Inflammatory macrophage (primary cell): ENCODE data around the gene B4GALT3.

ENCODE experiments used
- DNase-seq, 2 donors: peaks; one replicate each; pipeline ENCODE4 v3.0.0-alpha.2; 2020 to 2022

The B4GALT3 gene

DNA sequence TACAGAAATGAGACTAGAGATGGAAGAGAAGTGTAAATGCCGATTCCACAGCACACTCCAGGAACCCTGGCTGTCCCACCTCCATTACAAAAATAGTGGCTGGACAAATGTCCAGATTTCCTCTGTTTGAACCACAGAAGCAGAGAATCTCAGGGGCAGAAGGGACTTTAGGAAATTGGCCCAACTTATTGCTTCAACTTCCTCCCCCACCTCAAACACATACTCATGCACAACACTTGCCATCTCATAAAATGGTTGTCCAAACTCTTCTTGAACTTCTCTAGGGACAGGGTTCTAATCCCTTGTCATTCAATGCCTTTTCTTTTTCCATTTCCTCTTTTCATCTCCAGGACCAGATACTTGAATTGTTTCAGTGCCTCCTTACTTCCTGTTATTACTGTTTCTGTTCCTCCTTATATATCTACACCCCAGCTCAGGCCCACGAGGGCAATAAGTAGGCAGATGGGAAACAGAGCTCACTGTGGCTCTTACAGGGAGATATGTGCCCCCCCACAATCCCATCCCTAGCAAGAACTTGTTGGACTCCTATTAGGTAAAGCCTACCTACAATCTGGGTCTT is 8.5 kb upstream of the B4GALT3 start:
- peak; percentile 80 to 95 for DNase-seq

DNA sequence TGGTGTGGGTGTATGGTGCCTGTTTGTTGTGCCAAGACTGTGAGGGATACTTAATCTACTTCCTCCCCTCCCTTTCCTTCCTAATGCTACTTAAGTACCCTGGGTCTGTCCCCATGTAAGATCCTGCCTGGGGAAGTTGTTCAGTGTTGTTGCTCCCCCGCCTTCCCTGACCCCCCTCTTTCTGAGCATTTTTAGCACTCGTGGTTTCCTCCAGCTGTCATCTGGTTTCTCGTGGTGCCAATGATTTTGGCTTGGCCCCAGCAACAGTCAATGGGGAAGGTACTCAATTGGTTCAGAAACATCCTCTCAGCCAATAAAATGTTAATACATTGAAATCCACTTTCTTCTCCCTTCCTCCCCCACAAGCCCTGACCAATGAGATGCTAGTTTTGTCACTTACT is 8.0 kb upstream of the B4GALT3 start:
- DNase-seq = peak; percentile 98 to 99

DNA sequence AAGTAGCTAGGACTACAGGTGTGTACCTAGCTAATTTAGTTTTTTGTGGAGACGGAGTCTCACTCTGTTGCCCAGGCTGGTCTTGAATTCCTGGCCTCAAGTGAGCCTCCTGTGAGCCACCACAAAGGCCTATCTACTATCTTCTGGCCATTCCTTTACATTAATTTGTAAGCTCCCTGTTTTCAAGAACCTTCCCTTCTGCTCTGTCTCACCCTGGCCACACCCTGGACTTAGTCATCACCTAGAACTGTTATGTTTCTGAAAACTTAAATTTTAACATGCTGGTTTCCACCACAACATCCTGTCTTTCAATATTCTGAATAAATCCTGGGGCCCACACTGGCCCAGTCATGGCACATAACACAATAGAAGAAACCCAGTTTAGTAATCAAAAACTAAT is 4.9 kb upstream of the B4GALT3 start:
- DNase-seq = peak; percentile 37 to 66

DNA sequence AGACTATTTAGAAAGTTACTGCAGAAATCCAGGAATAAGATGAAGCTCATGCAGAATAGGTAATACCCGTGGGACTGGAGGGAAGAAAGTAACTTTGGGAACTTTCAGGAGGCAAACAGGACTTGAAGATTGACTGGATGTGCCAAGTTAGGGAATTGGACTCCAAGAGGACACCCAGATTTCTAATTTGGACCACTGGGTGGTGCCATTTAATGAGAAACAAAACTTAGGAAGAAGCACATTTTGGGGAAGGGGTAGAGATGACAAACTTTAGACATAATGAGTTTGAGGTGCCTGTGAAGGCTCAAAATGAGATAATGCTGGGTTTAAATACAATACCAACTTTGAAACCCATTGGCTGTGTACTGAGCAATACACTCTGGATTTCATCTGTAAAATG is 3.3 kb upstream of the B4GALT3 start:
- DNase-seq = peak; percentile 45 to 46

DNA sequence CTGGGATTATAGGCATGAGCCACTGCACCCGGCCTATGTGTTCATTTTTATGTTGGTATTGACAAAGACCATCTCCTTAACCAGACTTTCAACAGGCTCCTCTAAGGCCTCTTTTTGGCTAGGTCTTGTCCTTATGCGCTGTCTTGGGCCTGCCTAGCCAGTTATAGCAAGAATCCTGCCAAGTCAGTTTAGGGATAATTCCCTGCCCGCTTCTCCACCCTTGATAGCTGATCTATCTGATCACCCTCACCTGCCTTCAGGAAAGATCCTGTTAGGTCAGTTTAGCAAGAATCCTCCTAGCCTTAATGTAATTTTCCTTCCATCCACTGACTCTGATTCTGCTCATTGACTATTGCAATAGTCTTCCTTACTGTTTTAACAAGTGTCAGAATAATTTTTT is 2.4 kb upstream of the B4GALT3 start:
- no peak for DNase-seq

DNA sequence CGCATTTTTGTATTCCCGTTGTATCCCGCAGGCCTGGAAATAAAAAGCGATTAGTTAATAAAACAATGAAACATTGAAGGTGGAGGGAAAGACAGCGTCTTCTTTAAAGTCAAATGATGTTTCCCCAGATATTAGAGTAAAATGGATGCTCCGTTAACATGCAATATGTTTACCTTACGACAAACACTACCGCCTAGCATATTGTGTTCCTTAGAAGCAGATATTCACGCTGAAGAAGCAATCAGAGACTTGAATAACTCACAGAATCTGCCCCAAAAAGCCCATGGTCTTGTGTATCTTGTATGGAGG is 583 bp upstream of the B4GALT3 start:
- DNase-seq = no peak

DNA sequence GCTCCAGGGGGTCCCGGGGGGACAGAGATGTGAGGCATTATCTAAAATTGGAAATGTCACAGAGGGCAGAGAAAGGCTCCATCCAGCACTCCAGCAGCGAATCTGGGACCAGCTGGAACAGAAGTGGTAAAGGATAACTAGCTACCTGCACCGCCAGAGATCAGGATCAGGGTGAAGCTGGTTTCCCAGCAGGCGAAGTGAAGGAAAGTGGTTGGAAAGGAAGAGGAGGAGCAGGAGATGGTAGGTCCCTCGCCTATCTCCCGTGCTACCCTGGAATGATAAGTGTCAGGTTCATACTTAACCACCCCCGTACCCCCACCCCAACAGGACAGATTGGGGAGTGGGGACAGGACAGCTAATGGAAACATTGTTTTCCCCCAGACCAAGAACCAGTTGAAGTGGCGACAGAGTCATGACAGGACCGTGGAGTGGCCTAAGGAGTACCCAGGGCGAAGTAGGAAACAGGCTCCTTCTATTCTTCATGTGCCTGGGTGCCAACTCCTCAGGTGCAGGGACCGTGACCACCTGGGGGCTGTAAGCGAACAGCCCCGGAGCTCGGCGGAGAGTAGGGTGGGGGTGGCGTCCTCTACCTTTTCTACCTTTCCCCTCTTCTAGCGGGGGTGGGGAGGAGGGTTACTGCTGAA is 717 bp downstream of the B4GALT3 start:
- no peak for DNase-seq

DNA sequence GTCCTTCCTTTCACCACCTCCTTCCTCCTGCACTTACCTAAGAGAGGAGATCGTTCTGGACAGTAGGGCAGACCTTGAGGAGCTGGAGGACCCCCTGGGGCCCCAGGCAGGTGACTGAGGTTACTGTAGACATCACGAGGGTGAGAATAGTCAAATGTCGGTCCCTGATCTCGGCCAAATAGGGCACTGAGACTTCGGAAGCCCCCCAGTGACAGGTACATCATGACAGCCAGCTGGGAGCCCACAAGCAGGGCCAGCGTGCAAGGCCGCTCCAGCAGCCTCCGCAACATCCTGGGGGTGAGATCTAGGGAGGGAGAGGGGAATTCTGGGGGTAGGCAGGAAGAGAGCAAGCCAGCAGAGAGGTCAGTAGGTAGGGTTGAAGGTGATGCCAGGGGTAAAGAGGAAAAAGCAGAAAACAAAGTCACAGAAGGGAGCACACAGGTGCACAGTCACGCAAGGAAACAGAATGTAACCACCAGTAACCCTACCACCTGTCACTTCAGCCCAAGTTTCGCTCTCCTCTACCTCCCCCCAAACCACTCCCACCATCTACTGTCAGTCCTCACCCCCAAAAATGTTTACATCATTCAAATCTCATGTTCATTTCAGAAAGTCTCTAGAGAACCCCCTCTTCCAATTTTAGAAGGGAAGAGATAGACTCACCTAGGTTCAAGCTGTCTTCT is 1.4 kb downstream of the B4GALT3 start:
- no peak for DNase-seq

DNA sequence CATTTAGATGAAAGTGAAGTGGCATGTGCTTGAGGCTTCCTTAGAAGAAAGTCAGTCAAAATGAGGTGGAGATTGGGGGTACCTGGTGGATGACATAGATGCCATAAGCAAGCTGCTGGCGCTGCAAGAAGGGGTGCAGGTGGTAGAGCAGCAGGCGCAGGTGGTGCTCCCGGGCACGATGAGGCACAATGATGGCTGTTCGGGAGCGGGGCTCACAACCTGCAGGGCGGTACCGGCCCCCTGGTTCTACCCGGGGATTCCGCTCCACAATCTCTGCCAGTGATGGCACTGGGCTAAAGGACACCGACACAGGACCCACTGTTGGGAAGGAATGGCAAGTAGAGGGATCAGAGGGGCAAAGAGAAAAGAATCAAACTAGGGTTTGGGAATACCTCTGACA is 2.4 kb downstream of the B4GALT3 start:
- no peak for DNase-seq

DNA sequence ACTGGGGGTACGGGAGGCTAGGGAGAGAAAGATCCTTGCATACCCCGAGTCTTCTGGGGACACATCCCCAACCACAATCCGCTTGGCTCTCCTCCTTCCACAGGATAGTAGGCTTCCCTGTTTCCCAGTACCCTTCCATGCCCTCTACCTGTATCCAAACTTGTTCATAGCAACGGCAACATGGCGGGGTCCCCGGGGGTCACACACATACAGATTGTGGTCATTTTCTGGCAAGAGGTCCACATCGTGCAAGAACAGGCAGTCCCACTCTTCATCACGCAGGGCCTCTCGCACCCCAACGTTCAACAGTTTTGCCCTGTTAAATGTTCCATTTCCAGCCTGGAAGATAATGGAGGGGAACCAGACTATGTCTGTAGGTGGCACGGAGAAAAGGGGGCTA is 3.6 kb downstream of the B4GALT3 start:
- DNase-seq = no peak

DNA sequence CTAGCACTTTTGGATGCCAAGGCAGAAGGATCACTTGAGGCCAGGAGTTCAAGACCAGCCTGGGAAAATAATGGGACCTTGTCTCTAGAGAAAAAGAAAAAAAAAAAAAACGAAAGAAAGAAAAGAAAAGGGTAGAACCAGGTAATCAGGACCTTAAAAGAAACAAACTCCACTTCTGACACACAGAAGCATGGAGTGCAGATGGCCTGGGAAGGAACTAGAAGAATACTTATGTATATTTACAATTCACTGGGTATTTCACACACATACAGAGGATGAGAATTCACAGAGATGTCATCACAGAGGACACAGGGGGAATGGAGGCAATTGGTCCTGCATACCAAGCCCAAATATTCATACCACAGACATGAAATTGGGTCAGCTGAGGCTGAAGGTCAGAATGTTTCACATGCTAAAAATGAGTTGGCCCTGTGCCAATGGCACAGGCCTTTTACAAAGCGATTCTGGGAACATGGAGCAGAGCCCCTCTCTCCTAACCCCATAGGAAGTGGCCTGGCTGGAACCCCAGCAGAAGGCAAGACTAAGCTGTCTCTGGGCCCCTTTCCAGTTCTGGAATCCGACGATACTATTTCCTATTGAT is 4.4 kb downstream of the B4GALT3 start:
- no peak for DNase-seq

DNA sequence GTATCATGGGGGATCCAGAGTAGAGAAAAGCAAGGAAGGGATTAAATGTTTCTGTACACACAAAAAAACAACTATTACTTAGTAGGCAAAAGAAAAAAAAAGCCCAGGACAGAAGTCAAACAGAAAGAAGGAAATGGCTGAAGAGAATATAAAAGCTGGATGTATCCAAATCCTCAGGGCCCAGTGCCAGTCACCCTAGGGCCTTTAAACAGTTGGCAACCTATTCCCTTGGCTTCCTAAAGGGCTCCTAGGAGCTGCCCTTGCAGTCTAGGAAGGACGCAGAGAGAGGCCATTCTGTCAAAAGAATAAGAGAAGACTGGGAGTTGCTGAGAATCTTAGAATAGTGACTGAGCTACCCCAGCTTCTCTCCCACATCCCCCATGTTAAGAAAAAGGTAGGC is 5.0 kb downstream of the B4GALT3 start:
- no peak for DNase-seq

DNA sequence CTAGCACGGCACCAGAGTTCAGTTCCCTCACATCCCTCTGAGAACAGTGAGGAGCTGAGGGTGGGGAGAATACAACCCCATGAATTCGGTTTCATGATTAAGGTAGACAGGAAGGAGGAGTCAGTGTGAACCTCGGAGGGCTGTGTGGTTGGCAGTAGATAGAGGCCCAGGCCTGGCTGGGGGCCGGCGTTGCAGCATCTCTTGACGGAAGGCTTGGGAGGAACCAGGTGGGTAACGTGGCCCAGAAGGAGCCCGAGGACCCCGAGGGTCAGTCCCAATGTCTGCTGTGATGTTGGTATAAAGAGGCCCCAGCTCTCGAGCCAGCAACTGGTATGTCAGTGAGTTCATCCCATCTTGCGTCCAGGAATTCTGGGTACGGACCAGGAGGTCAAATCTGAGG is 5.6 kb downstream of the B4GALT3 start:
- DNase-seq = no peak

DNA sequence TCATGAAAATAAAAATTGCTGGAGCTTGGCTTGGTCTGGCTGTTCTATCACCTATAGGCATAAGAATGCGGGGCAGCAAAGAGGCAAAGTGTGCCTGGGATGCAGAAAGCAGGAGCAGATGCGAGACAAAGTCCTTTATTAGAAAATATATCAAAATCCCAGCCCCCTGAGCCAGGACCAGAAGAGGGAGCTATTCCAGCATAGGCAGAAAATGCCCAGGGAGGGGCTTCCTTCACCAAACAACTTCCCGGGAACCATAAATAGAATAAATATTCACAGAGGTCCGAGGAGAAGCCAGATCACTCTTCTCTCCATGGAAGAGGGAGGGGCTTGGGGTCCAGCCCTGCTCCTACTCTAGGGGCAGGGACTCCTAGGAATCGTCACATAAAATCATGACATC is 6.1 kb downstream of the B4GALT3 start:
- DNase-seq = no peak

DNA sequence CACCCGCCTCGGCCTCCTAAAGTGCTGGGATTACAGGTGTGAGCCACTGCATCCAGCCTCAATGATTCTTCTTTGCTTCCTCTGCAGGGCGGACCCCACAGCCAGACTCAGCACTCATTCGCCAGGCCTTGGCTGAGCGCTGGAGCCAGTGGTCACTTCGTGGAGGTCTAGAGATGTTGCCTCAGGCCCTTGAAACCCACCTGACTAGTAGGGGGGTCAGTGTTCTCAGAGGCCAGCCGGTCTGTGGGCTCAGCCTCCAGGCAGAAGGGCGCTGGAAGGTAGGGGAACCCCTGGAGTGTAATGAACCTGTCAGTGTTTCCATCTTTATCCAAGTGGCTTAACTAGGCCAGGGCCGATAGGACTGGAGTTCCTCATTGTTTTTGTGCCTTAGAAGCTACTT is 8.4 kb downstream of the B4GALT3 start:
- no peak for DNase-seq

DNA sequence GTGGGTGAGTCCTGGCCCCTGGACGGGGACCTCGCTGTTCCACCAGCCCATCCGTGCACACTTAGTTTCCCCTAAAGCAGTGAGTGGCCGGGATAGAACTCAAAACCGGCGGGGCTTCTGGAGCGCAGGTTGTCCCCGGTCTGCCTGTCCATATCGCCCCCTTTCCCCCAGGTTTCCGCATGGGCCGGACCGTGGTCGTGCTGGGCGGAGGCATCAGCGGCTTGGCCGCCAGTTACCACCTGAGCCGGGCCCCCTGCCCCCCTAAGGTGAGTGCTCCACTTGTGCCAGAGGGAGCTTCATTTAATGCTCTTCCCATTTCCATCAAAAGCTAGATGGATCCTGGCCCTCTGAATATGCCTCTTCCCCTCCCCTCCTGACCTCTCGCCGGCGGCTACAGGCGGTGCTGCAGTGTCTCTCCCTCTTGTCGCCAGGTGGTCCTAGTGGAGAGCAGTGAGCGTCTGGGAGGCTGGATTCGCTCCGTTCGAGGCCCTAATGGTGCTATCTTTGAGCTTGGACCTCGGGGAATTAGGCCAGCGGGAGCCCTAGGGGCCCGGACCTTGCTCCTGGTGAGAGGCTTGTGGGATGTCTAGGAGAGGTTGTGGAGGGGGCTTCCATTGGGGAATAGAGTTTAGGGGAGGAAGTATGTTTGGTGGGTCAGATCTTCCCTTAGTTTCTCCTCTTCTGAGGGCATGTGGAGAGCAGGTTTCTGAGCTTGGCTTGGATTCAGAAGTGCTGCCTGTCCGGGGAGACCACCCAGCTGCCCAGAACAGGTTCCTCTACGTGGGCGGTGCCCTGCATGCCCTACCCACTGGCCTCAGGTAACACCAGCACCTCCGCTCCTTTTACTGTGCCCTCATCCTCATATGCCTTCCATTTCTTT is 10.4 kb downstream of the B4GALT3 start:
- DNase-seq = no peak

DNA sequence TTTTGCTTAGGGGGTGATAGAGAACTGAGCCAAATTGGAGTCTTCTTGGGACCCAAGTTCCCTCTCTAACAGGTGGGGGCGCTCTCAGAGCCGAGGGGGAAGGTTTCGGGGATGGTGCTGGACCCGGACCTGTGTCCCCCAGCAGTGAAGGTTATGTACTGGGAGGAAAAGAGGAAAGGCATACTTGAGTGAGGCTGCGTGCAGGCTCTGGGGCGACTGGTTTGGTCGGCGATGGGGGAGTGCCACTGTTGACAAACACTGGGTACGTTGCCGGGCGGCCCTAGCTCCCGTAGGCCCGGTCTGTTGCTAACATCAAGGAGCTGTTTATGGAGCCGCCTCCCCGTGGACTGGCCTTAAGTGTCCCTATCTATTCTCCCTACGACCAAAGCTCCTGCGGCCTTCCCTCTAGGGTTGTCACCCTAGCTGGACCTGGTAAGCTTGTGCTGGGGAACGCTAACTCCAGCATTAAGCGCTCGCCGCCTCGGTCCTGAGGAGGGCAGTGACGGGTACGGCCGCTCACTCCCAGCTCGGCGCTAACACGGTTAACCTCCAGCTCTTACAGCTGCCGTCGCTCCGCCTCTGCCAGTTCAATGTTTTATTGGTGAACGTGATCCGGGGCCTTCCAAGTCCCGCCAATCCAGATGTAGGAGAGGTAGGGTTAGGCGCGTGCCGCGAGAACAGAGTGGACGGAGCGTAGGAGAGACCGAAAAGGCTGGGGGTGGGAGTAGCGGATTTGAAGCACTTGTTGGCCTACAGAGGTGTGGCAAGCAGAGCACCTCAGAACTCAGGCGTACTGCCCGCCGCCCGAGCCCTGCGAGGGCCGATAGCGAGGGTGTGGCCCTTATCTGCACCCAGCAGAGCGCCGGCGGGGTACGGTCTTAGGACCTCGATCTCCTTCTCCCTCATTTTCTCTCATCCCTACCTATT is 11.3 kb downstream of the B4GALT3 start, which contains the start of gene PPOX:
Gene PPOX, plus strand, starts transcription at position 685 of the 927 bp plus-strand sequence. CDS start 422 bp downstream, outside the sequence.
- peak; percentile 97 for DNase-seq

DNA sequence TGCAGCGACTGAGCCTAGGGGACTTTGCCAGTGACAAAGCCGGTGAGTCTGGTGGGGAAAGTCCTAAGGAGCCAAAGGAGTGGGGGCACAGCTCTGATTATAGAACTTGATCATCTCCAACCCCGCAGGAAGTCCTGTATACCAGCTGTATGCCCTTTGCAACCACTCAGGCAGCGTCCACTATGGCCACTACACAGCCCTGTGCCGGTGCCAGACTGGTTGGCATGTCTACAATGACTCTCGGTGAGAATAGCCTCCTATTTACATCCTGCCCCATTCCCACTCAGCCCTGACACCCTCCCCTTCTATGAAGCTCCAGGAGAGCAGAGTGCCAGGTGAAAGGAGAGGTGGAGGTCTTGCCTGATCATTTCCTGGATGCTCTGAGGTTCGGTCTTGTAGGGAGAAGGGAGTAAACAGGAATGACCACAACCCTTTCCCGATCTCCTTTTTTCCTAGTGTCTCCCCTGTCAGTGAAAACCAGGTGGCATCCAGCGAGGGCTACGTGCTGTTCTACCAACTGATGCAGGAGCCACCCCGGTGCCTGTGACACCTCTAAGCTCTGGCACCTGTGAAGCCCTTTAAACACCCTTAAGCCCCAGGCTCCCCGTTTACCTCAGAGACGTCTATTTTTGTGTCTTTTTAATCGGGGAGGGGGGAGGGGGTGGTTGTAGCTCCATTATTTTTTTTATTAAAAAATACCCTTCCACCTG is 12.3 kb downstream of the B4GALT3 start:
- no peak for DNase-seq

DNA sequence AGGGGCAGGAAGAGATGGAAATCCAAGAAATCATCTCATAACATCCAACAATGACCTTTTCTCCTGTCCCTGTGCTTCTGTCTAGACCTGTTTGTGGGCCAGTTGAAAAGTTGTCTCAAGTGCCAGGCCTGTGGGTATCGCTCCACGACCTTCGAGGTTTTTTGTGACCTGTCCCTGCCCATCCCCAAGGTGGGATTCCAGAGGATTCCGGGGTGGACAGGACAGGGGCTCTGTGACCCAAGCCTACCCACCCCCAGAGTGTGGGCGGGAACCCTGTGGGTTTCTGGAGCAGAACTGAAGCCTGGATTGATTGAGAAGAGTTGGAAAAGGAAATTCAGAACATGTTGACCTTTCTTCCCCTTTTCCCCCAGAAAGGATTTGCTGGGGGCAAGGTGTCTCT is 13.5 kb downstream of the B4GALT3 start:
- DNase-seq = no peak

DNA sequence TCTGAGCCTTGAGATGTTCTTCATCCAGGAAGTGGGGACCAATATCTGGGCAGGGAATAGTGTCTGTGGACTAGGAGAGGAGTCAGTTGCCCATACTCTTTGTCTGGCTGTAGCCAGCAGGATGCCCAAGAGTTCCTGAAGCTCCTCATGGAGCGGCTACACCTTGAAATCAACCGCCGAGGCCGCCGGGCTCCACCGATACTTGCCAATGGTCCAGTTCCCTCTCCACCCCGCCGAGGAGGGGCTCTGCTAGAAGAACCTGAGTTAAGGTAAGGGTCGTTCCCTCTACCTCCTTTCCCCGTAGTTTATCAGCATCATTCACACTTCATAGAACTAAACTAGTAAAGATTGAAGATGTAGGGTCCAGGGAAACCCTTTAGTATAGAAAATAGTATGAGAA is 14.5 kb downstream of the B4GALT3 start:
- DNase-seq = no peak

DNA sequence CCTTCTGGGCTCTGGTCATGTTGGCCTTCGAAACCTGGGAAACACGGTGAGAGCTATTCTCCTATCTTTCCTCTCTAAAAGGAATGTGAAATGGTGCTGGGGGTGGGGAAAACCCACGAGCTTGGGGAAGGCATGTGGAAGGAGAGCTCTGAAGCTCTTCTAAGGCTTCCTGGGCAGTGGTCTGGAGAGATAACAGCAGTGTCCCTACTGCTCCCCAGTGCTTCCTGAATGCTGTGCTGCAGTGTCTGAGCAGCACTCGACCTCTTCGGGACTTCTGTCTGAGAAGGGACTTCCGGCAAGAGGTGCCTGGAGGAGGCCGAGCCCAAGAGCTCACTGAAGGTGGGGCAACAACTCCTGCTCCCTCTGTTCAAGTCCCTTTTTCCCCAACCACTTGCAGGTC is 15.3 kb downstream of the B4GALT3 start:
- no peak for DNase-seq
